ENCODE measurements around the gene TSHZ2. TPM values are rescaled to one million over a fixed set of nuclear protein-coding genes. Genes with fewer than 3 reads are reported as not detected.

The TSHZ2 gene
- total and polyA plus RNA-seq, 2 of the 4 experiments (the other 2 are of a cell fraction), result under 0.01 to 0.02 TPM

DNA sequence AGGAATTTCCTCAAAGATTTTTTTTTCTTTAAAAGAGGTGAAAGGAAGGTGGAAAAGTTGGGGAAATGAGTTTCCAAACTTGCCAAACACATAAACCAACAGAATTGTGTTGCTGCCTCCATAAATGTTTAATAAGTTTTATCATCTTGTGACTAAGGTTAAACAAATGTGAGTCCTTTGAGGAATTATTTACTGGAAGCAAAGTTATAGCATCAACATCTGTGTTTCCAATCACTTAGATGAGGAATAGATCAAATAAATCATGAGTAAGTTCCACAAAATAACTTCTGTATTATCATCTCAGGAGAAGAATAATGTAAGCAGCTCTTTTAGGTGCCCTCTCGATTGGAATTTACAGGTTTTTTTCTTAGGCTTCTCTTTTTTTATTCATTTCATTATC, 20.5 kb downstream of the TSHZ2 start:
- no peak overlapping the region for H2AFZ ChIP-seq (replicated peaks; ENCODE audit: low read length, poor library complexity)
- no peaks in the 10 kb centered on the region for H3K27me3 ChIP-seq (ENCODE audit: control insufficient read depth, insufficient read depth, low read length)
- H2AK9ac ChIP-seq (replicated peaks; ENCODE audit: low read depth, low read length, poor library complexity), result no peak overlapping the region
- dilution Hi-C loops (cut with HindIII; ENCODE audit: low sequenced_read_pairs, unreplicated experiment) (no loop called here), intact Hi-C loops (cut with micrococcal nuclease) (no loop called here), in situ Hi-C loops (cut with MboI; ENCODE audit: low sequenced_read_pairs) (no loop called here)
- ATAC-seq (ENCODE audit: low read depth), result no peak
- no peak overlapping the region for H4K8ac ChIP-seq (ENCODE audit: low read depth in 2 of 2, low read length in 2 of 2)
- no peak for DNase-seq
- no peaks in the 10 kb centered on the region for H3K4me1 ChIP-seq (ENCODE audit: control insufficient read depth, insufficient read depth, low read length)
- WGBS, 2 experiments (ENCODE audit: extremely low coverage in 2 of 2, insufficient read length in 1 of 2), result no CpG with 5 or more reads among the region's 1 CpG
- no peak overlapping the region for H4K5ac ChIP-seq (ENCODE audit: low read depth, low read length)
- H4K91ac ChIP-seq (ENCODE audit: insufficient read depth, low read depth, low read length), result no peak overlapping the region
- H3K56ac ChIP-seq (ENCODE audit: extremely low read depth, insufficient read depth, low read length), result no peak overlapping the region
- no peak overlapping the region for H2AK5ac ChIP-seq (ENCODE audit: low read depth, low read length)
- ChIA-PET POLR2A (ENCODE audit: unreplicated experiment) (no interaction called here), CTCF (no interaction called here)
- H3K27ac ChIP-seq (ENCODE audit: insufficient read depth, low read length), result no peak overlapping the region
- no peaks in the 10 kb centered on the region for H4K20me1 ChIP-seq (ENCODE audit: insufficient read depth, low read length)
- H3K4me3 ChIP-seq (ENCODE audit: insufficient read depth, low read depth, low read length), result no peak overlapping the region
- H3K9me3 ChIP-seq (ENCODE audit: control insufficient read depth, insufficient read depth, low read length), result 0 out of 2 replicates have a peak, but pooled peaks cover 2% of the 10 kb centered on the region
- H2BK20ac ChIP-seq (ENCODE audit: low read depth, low read length), result no peak overlapping the region
- no peak overlapping the region for H2BK120ac ChIP-seq (ENCODE audit: low read depth, low read length)
- no peaks in the 10 kb centered on the region for H3K79me1 ChIP-seq (ENCODE audit: low read depth in 1 of 2, low read length in 2 of 2)
- H3K36me3 ChIP-seq (ENCODE audit: control insufficient read depth, insufficient read depth, low read length), result no peaks in the 10 kb centered on the region
- H3K4me2 ChIP-seq (ENCODE audit: low read depth, low read length), result no peak overlapping the region
- no peak overlapping the region for H2BK15ac ChIP-seq (ENCODE audit: low read depth, low read length)
- no peak overlapping the region for H3K23ac ChIP-seq (ENCODE audit: low read depth, low read length)
- no peak overlapping the region for H2BK5ac ChIP-seq (ENCODE audit: low read depth, low read length, poor library complexity, severe bottlenecking)
- H3K9me1 ChIP-seq (ENCODE audit: insufficient read depth, low read length), result no peaks in the 10 kb centered on the region
- H3K9ac ChIP-seq (ENCODE audit: low read depth, low read length), result no peak overlapping the region
- H3K14ac ChIP-seq (replicated peaks; ENCODE audit: low read depth, low read length), result no peak overlapping the region
- TF ChIP-seq CEBPB (IDR thresholded peaks at IDR 0.05; ENCODE audit: low read depth, low read length) (no peak), POLR2A (IDR thresholded peaks at IDR 0.05; ENCODE audit: low read depth, low read length) (no peak), MAZ (IDR thresholded peaks at IDR 0.05; ENCODE audit: borderline replicate concordance, low read depth, low read length) (no peak), NFE2L2 (IDR thresholded peaks at IDR 0.05; ENCODE audit: low read depth, low read length) (no peak)
- no TSS peak for BruUV-seq (replicated peaks)
- H3K18ac ChIP-seq (ENCODE audit: low read depth, low read length), result no peak overlapping the region
- no peak overlapping the region for H3K4ac ChIP-seq (ENCODE audit: low read depth, low read length)

Data from IMR-90 (cell line).